SH-SY5Y (cell line): ENCODE measurements around the gene RAB35.

ENCODE experiments used
- GATA2 ChIP-seq: IDR thresholded peaks from 2 replicates; pipeline ENCODE4 v1.6.1; 2011; ENCODE audit warnings: mild to moderate bottlenecking, low read depth, low read length
- GATA3 ChIP-seq: IDR thresholded peaks from 2 replicates; pipeline ENCODE4 v1.6.1; 2011; ENCODE audit warnings: low read depth, mild to moderate bottlenecking, low read length, moderate library complexity

- TF ChIP-seq GATA2 = no peak
- no peak for TF ChIP-seq GATA3
Measured at GRCh38 chr12:120095736-120096135, 20.8 kb downstream of the RAB35 start.
